ENCODE data around the gene DNAAF5.
A peak's percentile ranks its signal among the peaks of the same experiment; 100 is the strongest.

The DNAAF5 gene

GRCh38 chr7:770741-771166, 44.3 kb downstream of the DNAAF5 start:
- no peak for DNase-seq

- DNase-seq = no peak
Measured at GRCh38 chr7:771234-772004, 44.9 kb downstream of the DNAAF5 start.

GRCh38 chr7:772005-772294, 45.5 kb downstream of the DNAAF5 start:
- no peak for DNase-seq

- no peak for DNase-seq
Measured at GRCh38 chr7:772392-772791, 45.9 kb downstream of the DNAAF5 start.

- DNase-seq = no peak
Measured at GRCh38 chr7:772861-773621, 46.5 kb downstream of the DNAAF5 start.

- no peak for DNase-seq
Measured at GRCh38 chr7:773622-773915, 47.1 kb downstream of the DNAAF5 start.

GRCh38 chr7:774161-775109, 47.9 kb downstream of the DNAAF5 start:
- peak; percentile 65 for DNase-seq

GRCh38 chr7:776381-776780, 49.9 kb downstream of the DNAAF5 start:
- DNase-seq = no peak

- no peak for DNase-seq
Measured at GRCh38 chr7:776992-777727, 50.7 kb downstream of the DNAAF5 start.

GRCh38 chr7:777728-778078, 51.2 kb downstream of the DNAAF5 start:
- no peak for DNase-seq

GRCh38 chr7:778271-778967, 51.9 kb downstream of the DNAAF5 start:
- DNase-seq = no peak

GRCh38 chr7:778968-779451, 52.5 kb downstream of the DNAAF5 start:
- DNase-seq = no peak

- DNase-seq = no peak
Measured at GRCh38 chr7:779480-779879, 53.0 kb downstream of the DNAAF5 start.

- no peak for DNase-seq
Measured at GRCh38 chr7:780081-780480, 53.6 kb downstream of the DNAAF5 start.

GRCh38 chr7:780516-780915, 54.0 kb downstream of the DNAAF5 start:
- no peak for DNase-seq

- no peak for DNase-seq
Measured at GRCh38 chr7:781186-781849, 54.8 kb downstream of the DNAAF5 start.

- no peak for DNase-seq
Measured at GRCh38 chr7:781936-782529, 55.5 kb downstream of the DNAAF5 start.

- DNase-seq = no peak
Measured at GRCh38 chr7:782718-783449, 56.4 kb downstream of the DNAAF5 start.

GRCh38 chr7:783556-784490, 57.3 kb downstream of the DNAAF5 start:
- no peak for DNase-seq
